ENCODE measurements around the gene S100A3. TPM values are rescaled to one million over a fixed set of nuclear protein-coding genes. Genes with fewer than 3 reads are reported as not detected.

S100A3 gene
- total RNA-seq, 1 donor: 4.3 TPM

GRCh38 chr1:153509036-153509435, 40.0 kb downstream of the S100A3 start:
- TF ChIP-seq, protein P1, sequence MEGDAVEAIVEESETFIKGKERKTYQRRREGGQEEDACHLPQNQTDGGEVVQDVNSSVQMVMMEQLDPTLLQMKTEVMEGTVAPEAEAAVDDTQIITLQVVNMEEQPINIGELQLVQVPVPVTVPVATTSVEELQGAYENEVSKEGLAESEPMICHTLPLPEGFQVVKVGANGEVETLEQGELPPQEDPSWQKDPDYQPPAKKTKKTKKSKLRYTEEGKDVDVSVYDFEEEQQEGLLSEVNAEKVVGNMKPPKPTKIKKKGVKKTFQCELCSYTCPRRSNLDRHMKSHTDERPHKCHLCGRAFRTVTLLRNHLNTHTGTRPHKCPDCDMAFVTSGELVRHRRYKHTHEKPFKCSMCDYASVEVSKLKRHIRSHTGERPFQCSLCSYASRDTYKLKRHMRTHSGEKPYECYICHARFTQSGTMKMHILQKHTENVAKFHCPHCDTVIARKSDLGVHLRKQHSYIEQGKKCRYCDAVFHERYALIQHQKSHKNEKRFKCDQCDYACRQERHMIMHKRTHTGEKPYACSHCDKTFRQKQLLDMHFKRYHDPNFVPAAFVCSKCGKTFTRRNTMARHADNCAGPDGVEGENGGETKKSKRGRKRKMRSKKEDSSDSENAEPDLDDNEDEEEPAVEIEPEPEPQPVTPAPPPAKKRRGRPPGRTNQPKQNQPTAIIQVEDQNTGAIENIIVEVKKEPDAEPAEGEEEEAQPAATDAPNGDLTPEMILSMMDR (IDR thresholded peaks at IDR 0.05; ENCODE audit: insufficient read depth, low read length): no peak
- no peak for DNase-seq (ENCODE audit: low read depth)
- no peak overlapping the region for H3K4me3 ChIP-seq (ENCODE audit: low read depth, low read length)

- no peak for DNase-seq (ENCODE audit: low read depth)
- H3K4me3 ChIP-seq (ENCODE audit: low read depth, low read length): no peak overlapping the region
- TF ChIP-seq, protein P1 (IDR thresholded peaks at IDR 0.05; ENCODE audit: insufficient read depth, low read length): no peak
These were observed 41.0 kb downstream of the S100A3 start for GRCh38 chr1:153507926-153508583.

GRCh38 chr1:153506831-153507413, 42.1 kb downstream of the S100A3 start:
- peak; percentile 90 for DNase-seq (ENCODE audit: low read depth)
- TF ChIP-seq, protein P1 (IDR thresholded peaks at IDR 0.05; ENCODE audit: insufficient read depth, low read length): no peak
- no peak overlapping the region for H3K4me3 ChIP-seq (ENCODE audit: low read depth, low read length)

GRCh38 chr1:153506386-153506785, 42.7 kb downstream of the S100A3 start:
- no peak for DNase-seq (ENCODE audit: low read depth)
- no peak overlapping the region for H3K4me3 ChIP-seq (ENCODE audit: low read depth, low read length)
- TF ChIP-seq, protein P1 (IDR thresholded peaks at IDR 0.05; ENCODE audit: insufficient read depth, low read length): no peak

GRCh38 chr1:153505576-153505975, 43.5 kb downstream of the S100A3 start:
- TF ChIP-seq, protein P1 (IDR thresholded peaks at IDR 0.05; ENCODE audit: insufficient read depth, low read length): no peak
- no peak for DNase-seq (ENCODE audit: low read depth)
- H3K4me3 ChIP-seq (ENCODE audit: low read depth, low read length): no peak overlapping the region

- no peak overlapping the region for H3K4me3 ChIP-seq (ENCODE audit: low read depth, low read length)
- TF ChIP-seq, protein P1 (IDR thresholded peaks at IDR 0.05; ENCODE audit: insufficient read depth, low read length): no peak
- DNase-seq (ENCODE audit: low read depth): no peak
These were observed 45.3 kb downstream of the S100A3 start for GRCh38 chr1:153503766-153504165.

Measured in fibroblast of the aortic adventitia (primary cell).